Spleen (tissue), 7 donors: ENCODE measurements around the gene TTC27.

Experiments
- CTCF ChIP-seq, 11 experiments: fragments of 200-600 bp in 7 of 11; fragments of 450-650 bp in 4 of 11; sonication (generic) in 4 of 11; IDR thresholded peaks in 8 of 11; conservative IDR thresholded peaks in 3 of 11; 1 replicate in 7 of 11; 2 replicates in 4 of 11; pipeline versions ENCODE4 v1.4.0 to v1.8.0; 2016 to 2021; ENCODE audit warnings: antibody characterized with exemption in 11 of 11, inconsistent platforms in 4 of 11, mild to moderate bottlenecking in 1 of 11
- POLR2AphosphoS5 ChIP-seq, 3 donors: sonication (generic); formaldehyde crosslinking; IDR thresholded peaks; one replicate each; pipeline ENCODE4 v1.5.1; 2017; ENCODE audit warnings: antibody characterized with exemption in 3 of 3
- donor health status: DM: no; HTN: no; CAD: no; lungs with moderate emphysema.
- donor health status: DM: no; HTN: no; CAD: no.
- donor health status: DM: no; HTN: no; CAD: no.

- TF ChIP-seq CTCF (IDR thresholded peaks at IDR 0.05 in 8 of 11, conservative IDR thresholded peaks at IDR 0.05 in 3 of 11) (no peak), POLR2AphosphoS5 (IDR thresholded peaks at IDR 0.05) (no peak)
Observed at GRCh38 chr2:32758232-32758631, 130.4 kb downstream of the TTC27 start.
